Endothelial cell of umbilical vein (primary cell): Measurements from ENCODE around the gene B9D1.

Experiments used
- CTCF ChIP-seq, 2 donors: IDR thresholded peaks; 1 replicate in 1 of 2; 2 replicates in 1 of 2; pipeline ENCODE4 v1.5.1; 2011; ENCODE audit warnings: low read length in 2 of 2, mild to moderate bottlenecking in 2 of 2, moderate library complexity in 2 of 2, control low read depth in 1 of 2, inconsistent platforms in 1 of 2, low read depth in 1 of 2; ENCODE audit not compliant: insufficient read depth in 1 of 2; ENCODE audit errors: extremely low read depth in 1 of 2
- EZH2 ChIP-seq: IDR thresholded peaks from 2 replicates; pipeline ENCODE4 v1.6.1; 2012; ENCODE audit warnings: borderline replicate concordance, low read depth, mild to moderate bottlenecking, moderate library complexity, low read length, inconsistent platforms; ENCODE audit not compliant: severe bottlenecking
- FOS ChIP-seq: IDR thresholded peaks from 2 replicates; pipeline ENCODE4 v1.6.1; 2011; ENCODE audit warnings: mild to moderate bottlenecking, low read length, moderate library complexity, borderline replicate concordance; ENCODE audit not compliant: insufficient read depth
- MAX ChIP-seq: IDR thresholded peaks from 2 replicates; pipeline ENCODE4 v1.6.1; 2011; ENCODE audit not compliant: insufficient read depth, insufficient read length
- MYC ChIP-seq: IDR thresholded peaks from one replicate; pipeline ENCODE4 v1.6.1; 2011; ENCODE audit warnings: mild to moderate bottlenecking, low read depth, low read length
- POLR2A ChIP-seq: IDR thresholded peaks from 2 replicates; pipeline ENCODE4 v1.6.1; 2012; ENCODE audit warnings: low read depth, mild to moderate bottlenecking, control low read depth, low read length
- POLR2AphosphoS5 ChIP-seq: IDR thresholded peaks from 2 replicates; pipeline ENCODE4 v1.6.1; 2012; ENCODE audit warnings: low read depth, mild to moderate bottlenecking, control low read depth, low read length, moderate library complexity; ENCODE audit not compliant: insufficient read depth

GRCh38 chr17:19345486-19346350 lies 16.8 kb downstream of the B9D1 start:
- TF ChIP-seq POLR2A = no peak
- no peak for TF ChIP-seq CTCF (IDR thresholded peaks at IDR 0.05; ENCODE audit: extremely low read depth in 1 of 2, insufficient read depth in 1 of 2, low read depth in 1 of 2, low read length in 2 of 2)
- TF ChIP-seq EZH2 = no peak
- TF ChIP-seq POLR2AphosphoS5 = no peak
- no peak for TF ChIP-seq MAX
- no peak for TF ChIP-seq FOS
- no peak for TF ChIP-seq MYC
